ENCODE results near the gene GPN1.

DNA sequence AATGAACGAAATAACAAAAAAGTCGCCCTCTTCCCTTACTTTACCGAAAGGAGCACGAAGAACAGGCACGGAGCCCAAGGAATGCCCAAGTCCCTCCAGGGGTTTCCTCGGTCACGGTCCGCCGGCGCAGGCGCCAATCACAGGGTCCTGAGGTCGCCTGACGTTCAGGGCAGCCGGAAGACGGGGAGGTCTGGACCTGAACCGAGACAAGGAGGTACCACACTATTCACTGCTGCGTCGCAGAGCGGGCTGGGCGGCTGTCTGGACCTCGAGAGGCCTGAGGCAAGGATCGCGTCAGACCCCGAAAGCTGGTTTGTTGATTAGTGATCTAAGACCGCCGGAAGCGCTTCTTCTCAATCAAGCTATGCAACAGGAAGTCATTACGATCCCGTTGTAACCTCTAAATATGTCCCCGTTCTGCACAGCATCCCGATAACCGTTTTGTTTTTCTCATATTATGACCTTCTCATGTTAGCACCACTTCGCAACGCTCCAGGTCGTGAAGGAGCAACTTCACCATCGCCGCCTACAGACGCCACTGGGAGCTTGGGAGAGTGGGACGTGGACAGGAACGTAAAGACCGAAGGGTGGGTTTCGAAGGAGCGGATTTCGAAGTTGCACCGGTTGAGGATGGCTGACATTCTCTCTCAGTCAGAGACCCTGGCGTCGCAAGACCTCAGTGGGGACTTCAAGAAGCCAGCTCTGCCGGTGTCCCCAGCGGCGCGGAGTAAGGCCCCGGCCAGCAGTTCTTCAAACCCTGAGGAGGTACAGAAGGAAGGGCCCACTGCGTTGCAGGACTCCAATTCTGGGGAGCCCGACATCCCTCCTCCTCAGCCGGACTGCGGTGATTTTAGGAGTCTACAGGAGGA is 34.7 kb downstream of the GPN1 start, which contains the start of the genes SLC4A1AP and SUPT7L:
- TF ChIP-seq ZBTB7A (IDR thresholded peaks at IDR 0.05; ENCODE audit: low read depth), result no peak
- peak; percentile 37; the same call in 1 of the 2 replicates for TF ChIP-seq EGR1 (IDR thresholded peaks at IDR 0.05)
- TF ChIP-seq, protein P1, sequence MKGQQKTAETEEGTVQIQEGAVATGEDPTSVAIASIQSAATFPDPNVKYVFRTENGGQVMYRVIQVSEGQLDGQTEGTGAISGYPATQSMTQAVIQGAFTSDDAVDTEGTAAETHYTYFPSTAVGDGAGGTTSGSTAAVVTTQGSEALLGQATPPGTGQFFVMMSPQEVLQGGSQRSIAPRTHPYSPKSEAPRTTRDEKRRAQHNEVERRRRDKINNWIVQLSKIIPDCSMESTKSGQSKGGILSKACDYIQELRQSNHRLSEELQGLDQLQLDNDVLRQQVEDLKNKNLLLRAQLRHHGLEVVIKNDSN (IDR thresholded peaks at IDR 0.05), result peak; percentile 56; the same call in 1 of the 2 replicates
- TF ChIP-seq EP300 (IDR thresholded peaks at IDR 0.05; ENCODE audit: borderline replicate concordance), result peak; percentile 60; the same call in 1 of the 2 replicates

Data from Ishikawa (cell line).